Measurements from ENCODE around the gene NFS1. TPM values are rescaled to one million over a fixed set of nuclear protein-coding genes. Genes with fewer than 3 reads are reported as not detected.

NFS1 gene
- total RNA-seq, 1 experiment from 2014 or later, result 75.8 TPM

DNA sequence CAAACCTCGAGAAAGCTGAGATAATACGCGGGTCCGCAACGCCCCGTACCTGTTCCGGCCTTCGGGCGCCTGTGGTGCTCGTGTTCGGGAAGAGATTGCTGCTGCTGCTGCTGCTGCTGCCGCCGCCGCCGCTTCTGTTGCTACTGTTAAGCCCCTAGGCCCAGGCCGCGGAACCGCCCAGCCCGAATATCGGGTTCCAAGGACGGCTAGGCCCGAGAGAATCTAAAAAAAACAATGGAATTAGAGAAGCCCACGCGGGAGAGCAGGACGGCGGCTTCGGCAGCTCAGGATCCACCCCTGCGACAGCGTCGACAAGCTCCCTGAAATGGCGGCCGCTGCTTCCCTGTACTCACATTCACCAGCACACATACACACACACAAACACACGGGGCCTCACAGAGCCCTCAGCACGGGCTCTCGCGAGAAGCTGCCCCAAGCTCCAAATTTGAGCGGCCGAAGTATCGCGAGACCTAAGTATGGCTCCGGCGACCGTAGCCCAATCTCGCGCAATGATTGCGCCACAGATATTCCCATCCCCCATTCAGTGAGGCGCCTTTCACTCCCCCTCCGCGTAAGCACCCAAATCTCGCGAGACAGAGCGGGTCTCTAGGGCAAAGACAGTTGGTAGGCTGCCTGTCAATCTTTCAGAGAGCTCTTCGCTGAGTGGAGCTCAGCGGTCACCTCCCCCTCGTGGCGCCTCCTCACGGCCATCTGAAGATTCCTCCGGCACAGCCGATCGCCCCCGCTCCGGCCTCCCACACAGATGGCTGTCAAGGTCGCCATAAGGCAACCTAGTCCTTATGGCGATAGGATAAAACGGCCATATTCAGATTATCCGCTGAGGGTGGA, 43.0 kb upstream of the NFS1 start, which contains the start of gene RBM39:
Gene RBM39, minus strand, starts transcription at position 369 of the 849 bp plus-strand sequence. CDS start 1,386 bp downstream, outside the sequence.
- Histone ChIP-seq H3K4me2 (ENCODE audit: low read length) (peak within 1 kb of the TSS; percentile 95), H3K4me3 (ENCODE audit: low read length) (peak within 1 kb of the TSS; percentile 86), H2AFZ (ENCODE audit: low read length) (peak within 1 kb of the TSS; percentile 62), H3K27ac (ENCODE audit: low read length) (peak within 1 kb of the TSS; percentile 86), H3K9me2 (replicated peaks; ENCODE audit: low read length) (no peaks in the 10 kb centered on the region), H3K27me3 (ENCODE audit: low read length) (no peaks in the 10 kb centered on the region), H3K4me1 (ENCODE audit: insufficient read depth, low read length) (peaks cover 32% of the 10 kb centered on the region), H3K9ac (ENCODE audit: low read length) (peak within 1 kb of the TSS; percentile 100), H3K79me2 (ENCODE audit: low read length) (peaks cover 60% of the 10 kb centered on the region), H3K36me3 (ENCODE audit: low read depth, low read length) (peaks cover 35% of the 10 kb centered on the region), H3K9me3 (ENCODE audit: low read length) (no peaks in the 10 kb centered on the region), H3F3A (ENCODE audit: low read length, unreplicated experiment) (no peaks in the 10 kb centered on the region), H4K20me1 (ENCODE audit: low read length) (peaks cover 36% of the 10 kb centered on the region)
- intact Hi-C loops (cut with micrococcal nuclease), result loop anchor here (1.0 to 2.0 kb wide), 2 partner anchors 27 to 142 kb away; no protein-coding TSS in a partner anchor
- BruUV-seq (replicated peaks), result no TSS peak
- ATAC-seq (peak; percentile 93), DNase-seq (peak; percentile 100)
- TF ChIP-seq EZH2phosphoT487 (IDR thresholded peaks at IDR 0.05; ENCODE audit: borderline replicate concordance, low read length), result no peak
- TF ChIP-seq, protein P1, sequence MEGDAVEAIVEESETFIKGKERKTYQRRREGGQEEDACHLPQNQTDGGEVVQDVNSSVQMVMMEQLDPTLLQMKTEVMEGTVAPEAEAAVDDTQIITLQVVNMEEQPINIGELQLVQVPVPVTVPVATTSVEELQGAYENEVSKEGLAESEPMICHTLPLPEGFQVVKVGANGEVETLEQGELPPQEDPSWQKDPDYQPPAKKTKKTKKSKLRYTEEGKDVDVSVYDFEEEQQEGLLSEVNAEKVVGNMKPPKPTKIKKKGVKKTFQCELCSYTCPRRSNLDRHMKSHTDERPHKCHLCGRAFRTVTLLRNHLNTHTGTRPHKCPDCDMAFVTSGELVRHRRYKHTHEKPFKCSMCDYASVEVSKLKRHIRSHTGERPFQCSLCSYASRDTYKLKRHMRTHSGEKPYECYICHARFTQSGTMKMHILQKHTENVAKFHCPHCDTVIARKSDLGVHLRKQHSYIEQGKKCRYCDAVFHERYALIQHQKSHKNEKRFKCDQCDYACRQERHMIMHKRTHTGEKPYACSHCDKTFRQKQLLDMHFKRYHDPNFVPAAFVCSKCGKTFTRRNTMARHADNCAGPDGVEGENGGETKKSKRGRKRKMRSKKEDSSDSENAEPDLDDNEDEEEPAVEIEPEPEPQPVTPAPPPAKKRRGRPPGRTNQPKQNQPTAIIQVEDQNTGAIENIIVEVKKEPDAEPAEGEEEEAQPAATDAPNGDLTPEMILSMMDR (conservative IDR thresholded peaks at IDR 0.05; ENCODE audit: low read depth, low read length), result peak; percentile 38
- CTCF ChIA-PET, result interaction anchor here (0.5 to 1.3 kb wide), 6 partner anchors 12 to 1379 kb away, joined by 3 to 10 read pairs (median 4); partner anchors contain the start of gene SCAND1
- POLR2A ChIA-PET (ENCODE audit: unreplicated experiment), result interaction anchor here (0.5 to 2.2 kb wide), 28 partner anchors 11 to 1630 kb away, joined by 3 to 61 read pairs (median 4); partner anchors contain the start of genes EIF2S2, PHF20, ROMO1 and SCAND1

DNA sequence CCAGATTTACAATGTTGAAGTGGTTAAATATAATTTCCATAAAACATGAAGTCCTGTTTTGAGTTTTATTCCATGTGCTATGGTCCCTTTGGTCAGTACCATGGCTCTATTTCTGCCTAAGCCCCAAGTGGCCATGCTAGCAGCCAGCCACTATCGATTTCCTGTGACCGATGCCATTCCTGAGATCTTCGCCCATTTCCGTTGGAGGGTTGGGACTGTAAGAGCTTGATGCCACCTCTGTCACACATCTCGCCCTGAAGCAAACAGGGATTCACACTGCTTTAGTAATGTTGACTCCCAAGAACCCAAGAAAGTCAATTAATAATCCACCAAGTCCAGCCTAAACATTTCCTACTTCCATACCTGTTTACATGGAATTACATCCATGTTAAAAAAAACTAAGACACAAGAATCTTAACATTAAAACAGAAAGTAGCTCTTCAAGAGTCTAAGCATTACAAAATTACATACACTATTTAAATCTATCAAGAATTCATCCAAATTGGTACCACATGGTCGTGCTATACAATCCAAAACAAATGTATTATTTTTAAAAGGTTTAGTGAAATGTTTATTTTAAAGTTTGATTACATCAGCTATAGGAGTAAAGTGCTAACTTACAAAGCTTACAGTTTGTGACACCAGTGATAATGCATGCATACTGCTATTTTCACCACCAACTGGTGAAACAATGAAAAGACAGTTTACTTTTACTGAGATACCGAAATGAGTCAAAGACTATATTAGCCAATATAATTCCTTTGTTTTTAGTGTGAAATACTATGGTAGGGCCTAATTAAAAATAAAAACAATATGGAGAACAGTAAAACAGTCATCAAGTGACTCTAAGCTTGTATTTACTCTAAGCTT, 40.4 kb upstream of the NFS1 start:
- H3K27ac ChIP-seq (ENCODE audit: low read length), result no peak overlapping the region
- intact Hi-C loops (cut with micrococcal nuclease), result no loop called here
- peak overlapping the region; percentile 86 for H3K4me3 ChIP-seq (ENCODE audit: low read length)
- CTCF ChIA-PET, result interaction anchor here (0.5 to 0.7 kb wide), 3 partner anchors 91 to 228 kb away, joined by 3 to 8 read pairs (median 4); no protein-coding TSS in a partner anchor
- POLR2A ChIA-PET (ENCODE audit: unreplicated experiment), result interaction anchor here (0.5 kb wide), 1 partner anchor 10 kb away, joined by 4 read pairs; no protein-coding TSS in a partner anchor
- peaks cover 44% of the 10 kb centered on the region for H3K4me1 ChIP-seq (ENCODE audit: insufficient read depth, low read length)
- no peaks in the 10 kb centered on the region for H3K9me2 ChIP-seq (replicated peaks; ENCODE audit: low read length)
- TF ChIP-seq, protein P1 (conservative IDR thresholded peaks at IDR 0.05; ENCODE audit: low read depth, low read length), result peak; percentile 40; the same call in 1 of the 2 replicates
- no peak for TF ChIP-seq EZH2 (IDR thresholded peaks at IDR 0.05; ENCODE audit: low read length, unreplicated experiment)
- no peak for TF ChIP-seq EZH2phosphoT487 (IDR thresholded peaks at IDR 0.05; ENCODE audit: borderline replicate concordance, low read length)
- H3K9ac ChIP-seq (ENCODE audit: low read length), result peak overlapping the region; percentile 100; the same call in 1 of the 2 replicates
- BruUV-seq (replicated peaks), result no TSS peak
- peak overlapping the region; percentile 93 for H3K4me2 ChIP-seq (ENCODE audit: low read length)
- ATAC-seq (no peak), DNase-seq (peak; percentile 46)
- no peak overlapping the region for H2AFZ ChIP-seq (ENCODE audit: low read length)
- H3K9me3 ChIP-seq (ENCODE audit: low read length), result no peaks in the 10 kb centered on the region
- peaks cover 86% of the 10 kb centered on the region for H3K79me2 ChIP-seq (ENCODE audit: low read length)
- H4K20me1 ChIP-seq (ENCODE audit: low read length), result peaks cover 57% of the 10 kb centered on the region
- H3K36me3 ChIP-seq (ENCODE audit: low read depth, low read length), result peaks cover 56% of the 10 kb centered on the region
- no peaks in the 10 kb centered on the region for H3F3A ChIP-seq (ENCODE audit: low read length, unreplicated experiment)
- no peaks in the 10 kb centered on the region for H3K27me3 ChIP-seq (ENCODE audit: low read length)

All from PC-3 (cell line).